Body of pancreas (tissue), 4 donors: ENCODE results near the gene PPARA.

Source experiments
- POLR2A ChIP-seq, 3 donors: fragments of 450-650 bp; IDR thresholded peaks; one replicate each; pipeline ENCODE4 v1.6.1; 2016; ENCODE audit warnings: antibody characterized with exemption in 3 of 3, mild to moderate bottlenecking in 2 of 3
- TF ChIP-seq, protein P1 (sequence below), 7 experiments: fragments of 450-650 bp in 4 of 7; fragments of 200-600 bp in 3 of 7; sonication (generic) in 3 of 7; IDR thresholded peaks; one replicate each; pipeline ENCODE4 v1.5.1; 2016 to 2019; ENCODE audit warnings: antibody characterized with exemption in 7 of 7

DNA sequence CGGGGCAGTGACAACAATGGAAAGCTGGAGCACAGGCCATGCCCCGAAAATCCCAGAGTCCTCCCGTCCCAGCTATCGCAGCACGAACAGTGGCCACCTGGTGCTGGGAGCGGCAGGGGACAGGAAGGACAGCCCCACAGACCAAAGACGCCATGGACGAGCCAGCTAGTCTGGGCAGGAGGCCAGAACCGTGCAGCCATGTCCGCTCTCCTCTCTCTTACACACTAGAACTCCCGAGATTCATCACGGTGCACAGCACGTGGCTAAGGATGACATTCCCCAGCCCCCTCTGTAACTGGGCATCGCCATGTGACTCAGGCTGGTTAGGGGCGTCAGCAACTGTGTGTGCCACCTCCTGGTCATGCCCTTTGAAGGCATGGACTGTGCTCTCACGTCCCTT is 95.2 kb downstream of the PPARA start:
- TF ChIP-seq, protein P1, sequence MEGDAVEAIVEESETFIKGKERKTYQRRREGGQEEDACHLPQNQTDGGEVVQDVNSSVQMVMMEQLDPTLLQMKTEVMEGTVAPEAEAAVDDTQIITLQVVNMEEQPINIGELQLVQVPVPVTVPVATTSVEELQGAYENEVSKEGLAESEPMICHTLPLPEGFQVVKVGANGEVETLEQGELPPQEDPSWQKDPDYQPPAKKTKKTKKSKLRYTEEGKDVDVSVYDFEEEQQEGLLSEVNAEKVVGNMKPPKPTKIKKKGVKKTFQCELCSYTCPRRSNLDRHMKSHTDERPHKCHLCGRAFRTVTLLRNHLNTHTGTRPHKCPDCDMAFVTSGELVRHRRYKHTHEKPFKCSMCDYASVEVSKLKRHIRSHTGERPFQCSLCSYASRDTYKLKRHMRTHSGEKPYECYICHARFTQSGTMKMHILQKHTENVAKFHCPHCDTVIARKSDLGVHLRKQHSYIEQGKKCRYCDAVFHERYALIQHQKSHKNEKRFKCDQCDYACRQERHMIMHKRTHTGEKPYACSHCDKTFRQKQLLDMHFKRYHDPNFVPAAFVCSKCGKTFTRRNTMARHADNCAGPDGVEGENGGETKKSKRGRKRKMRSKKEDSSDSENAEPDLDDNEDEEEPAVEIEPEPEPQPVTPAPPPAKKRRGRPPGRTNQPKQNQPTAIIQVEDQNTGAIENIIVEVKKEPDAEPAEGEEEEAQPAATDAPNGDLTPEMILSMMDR (IDR thresholded peaks at IDR 0.05), result no peak
- no peak for TF ChIP-seq POLR2A (IDR thresholded peaks at IDR 0.05)
